Measurements from ENCODE around the gene NBPF1. TPM values are rescaled to one million over a fixed set of nuclear protein-coding genes. Genes with fewer than 3 reads are reported as not detected.
"Not testable (repeated sequence)": the region's sequence is repeated elsewhere in the genome, so short reads cannot be mapped to it uniquely, and the experiment has no call there.

Gene NBPF1
- total RNA-seq, 1 experiment from 2014 or later = 27.7 TPM

DNA sequence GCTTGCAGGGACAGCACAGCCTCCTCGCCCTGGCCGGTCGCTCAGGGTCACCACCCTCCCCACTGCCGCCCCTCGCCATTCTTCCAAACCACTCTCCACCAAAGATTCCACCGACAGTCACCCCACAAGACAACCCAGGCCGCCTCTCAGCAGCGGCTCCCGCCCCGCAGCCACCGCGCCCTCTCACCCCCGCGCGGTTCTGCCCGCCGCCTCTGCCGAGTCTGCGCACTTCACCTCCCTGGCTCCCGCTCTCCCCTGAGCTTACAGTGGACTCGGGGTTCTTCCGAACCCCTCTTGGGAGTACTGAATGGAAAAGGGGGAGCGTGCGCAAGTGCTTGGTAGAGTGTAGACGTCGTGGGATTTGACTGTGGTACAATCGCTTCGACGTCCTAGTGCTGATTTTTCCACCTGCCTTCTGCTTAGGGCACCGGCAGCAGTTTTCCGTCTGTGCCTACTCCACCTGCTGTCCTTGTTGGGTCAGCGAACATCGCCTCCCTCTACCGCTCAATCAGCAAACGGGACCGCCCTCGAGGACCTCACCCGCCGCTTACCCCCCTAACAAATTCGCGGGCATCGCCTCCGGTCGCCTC is 79.0 kb downstream of the NBPF1 start:
- H2BK20ac ChIP-seq (ENCODE audit: low read depth, low read length, poor library complexity, severe bottlenecking); H3K23me2 ChIP-seq (ENCODE audit: insufficient read length, low read depth, low read length, poor library complexity, severe bottlenecking); H2AFZ ChIP-seq (ENCODE audit: low read length); H4K20me1 ChIP-seq (ENCODE audit: control insufficient read depth, insufficient read depth, insufficient read length); H3K27me3 ChIP-seq (ENCODE audit: insufficient read depth, low read length); H2AK5ac ChIP-seq (ENCODE audit: insufficient read length, low read length); H3K9me3 Mint-ChIP-seq; H3K36me3 Mint-ChIP-seq (ENCODE audit: insufficient read depth in 1 of 3, low read depth in 3 of 3); H3T11ph ChIP-seq (ENCODE audit: low read length); H2BK5ac ChIP-seq (ENCODE audit: insufficient read length, low read length); H3K9me3 ChIP-seq (ENCODE audit: control insufficient read depth, low read depth, low read length); H4K8ac ChIP-seq (replicated peaks; ENCODE audit: insufficient read length, low read depth, low read length); H3K79me1 ChIP-seq (ENCODE audit: insufficient read depth, low read depth, low read length, poor library complexity, severe bottlenecking); H3K14ac ChIP-seq (ENCODE audit: insufficient read depth, low read length); H3K4ac ChIP-seq (ENCODE audit: low read depth, low read length); H3K18ac ChIP-seq (ENCODE audit: insufficient read length, low read depth, low read length); H3K79me2 ChIP-seq (ENCODE audit: insufficient read depth, low read length); H3K4me1 ChIP-seq (ENCODE audit: insufficient read depth, low read length); H4K91ac ChIP-seq (ENCODE audit: insufficient read length, low read depth, low read length); H4K5ac ChIP-seq (ENCODE audit: insufficient read length, low read depth, low read length); H3K23ac ChIP-seq (ENCODE audit: insufficient read length, low read depth, low read length); H3K56ac ChIP-seq (ENCODE audit: insufficient read length, low read depth, low read length); H2BK120ac ChIP-seq (ENCODE audit: low read depth, low read length, poor library complexity, severe bottlenecking); H3K27ac Mint-ChIP-seq; H2BK12ac ChIP-seq (ENCODE audit: insufficient read length, low read depth, low read length); H2BK15ac ChIP-seq (ENCODE audit: low read depth, low read length); H3K9ac ChIP-seq (ENCODE audit: extremely low read depth, insufficient read length, low read length); H3K27ac ChIP-seq (ENCODE audit: insufficient read length, low read depth, low read length): not testable (repeated sequence)
- Mint-ChIP-seq H3K4me3 (peak overlapping the region; percentile 86 to 93), H3K27me3 (ENCODE audit: low read depth) (peaks cover 40% of the 10 kb centered on the region), H3K4me1 (peaks cover 22% of the 10 kb centered on the region in 2 experiments)
- no CpG with 5 or more reads among the region's 44 CpGs for WGBS (ENCODE audit: extremely low coverage, insufficient read length, low lambda C conversion rate)
- TF ChIP-seq, protein P1, sequence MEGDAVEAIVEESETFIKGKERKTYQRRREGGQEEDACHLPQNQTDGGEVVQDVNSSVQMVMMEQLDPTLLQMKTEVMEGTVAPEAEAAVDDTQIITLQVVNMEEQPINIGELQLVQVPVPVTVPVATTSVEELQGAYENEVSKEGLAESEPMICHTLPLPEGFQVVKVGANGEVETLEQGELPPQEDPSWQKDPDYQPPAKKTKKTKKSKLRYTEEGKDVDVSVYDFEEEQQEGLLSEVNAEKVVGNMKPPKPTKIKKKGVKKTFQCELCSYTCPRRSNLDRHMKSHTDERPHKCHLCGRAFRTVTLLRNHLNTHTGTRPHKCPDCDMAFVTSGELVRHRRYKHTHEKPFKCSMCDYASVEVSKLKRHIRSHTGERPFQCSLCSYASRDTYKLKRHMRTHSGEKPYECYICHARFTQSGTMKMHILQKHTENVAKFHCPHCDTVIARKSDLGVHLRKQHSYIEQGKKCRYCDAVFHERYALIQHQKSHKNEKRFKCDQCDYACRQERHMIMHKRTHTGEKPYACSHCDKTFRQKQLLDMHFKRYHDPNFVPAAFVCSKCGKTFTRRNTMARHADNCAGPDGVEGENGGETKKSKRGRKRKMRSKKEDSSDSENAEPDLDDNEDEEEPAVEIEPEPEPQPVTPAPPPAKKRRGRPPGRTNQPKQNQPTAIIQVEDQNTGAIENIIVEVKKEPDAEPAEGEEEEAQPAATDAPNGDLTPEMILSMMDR (conservative IDR thresholded peaks at IDR 0.05) = peak; percentile 13; the same call in 1 of the 3 replicates
- DNase-seq = peak; percentile 46
- H3K4me2 ChIP-seq (ENCODE audit: insufficient read depth, insufficient read length, low read length) = peak overlapping the region; percentile 76
